Stimulated activated CD4-positive, alpha-beta T cell treated with anti-CD3 and anti-CD28 coated beads, Interleukin-4, amount 100 ng/mL, for 4 hours (primary cell): Measurements from ENCODE around the gene CTRB1.
"Not testable (repeated sequence)": the region's sequence is repeated elsewhere in the genome, so short reads cannot be mapped to it uniquely, and the experiment has no call there.

Experiments used
- DNase-seq, 2 experiments: peaks; one replicate each; pipeline ENCODE4 v3.0.0-alpha.2; 2020

Gene CTRB1

GRCh38 chr16:75226550-75227360, 8.0 kb downstream of the CTRB1 start:
- DNase-seq = no peak

GRCh38 chr16:75227361-75228142, 8.8 kb downstream of the CTRB1 start:
- no peak for DNase-seq

- no peak for DNase-seq
Measured at GRCh38 chr16:75228143-75228976, 9.6 kb downstream of the CTRB1 start.

- DNase-seq = no peak
Measured at GRCh38 chr16:75229172-75230031, 10.6 kb downstream of the CTRB1 start.

- DNase-seq = no peak
Measured at GRCh38 chr16:75230471-75231110, 11.8 kb downstream of the CTRB1 start.

GRCh38 chr16:75231570-75231969, 12.8 kb downstream of the CTRB1 start:
- no peak for DNase-seq

GRCh38 chr16:75233611-75233938, 14.8 kb downstream of the CTRB1 start:
- DNase-seq = no peak

- no peak for DNase-seq
Measured at GRCh38 chr16:75234856-75235696, 16.3 kb downstream of the CTRB1 start.

GRCh38 chr16:75235721-75236193, 17.0 kb downstream of the CTRB1 start:
- DNase-seq = no peak

- DNase-seq = no peak
Measured at GRCh38 chr16:75236232-75236631, 17.4 kb downstream of the CTRB1 start.

GRCh38 chr16:75236736-75237397, 18.1 kb downstream of the CTRB1 start:
- DNase-seq = no peak

GRCh38 chr16:75237398-75238131, 18.8 kb downstream of the CTRB1 start:
- no peak for DNase-seq

- no peak for DNase-seq
Measured at GRCh38 chr16:75238132-75238852, 19.5 kb downstream of the CTRB1 start.

- DNase-seq = no peak
Measured at GRCh38 chr16:75238853-75239541, 20.2 kb downstream of the CTRB1 start.

GRCh38 chr16:75239542-75240122, 20.8 kb downstream of the CTRB1 start:
- no peak for DNase-seq

- DNase-seq = not testable (repeated sequence)
Measured at GRCh38 chr16:75240633-75241032, 21.8 kb downstream of the CTRB1 start.

- DNase-seq = no peak
Measured at GRCh38 chr16:75241412-75241811, 22.6 kb downstream of the CTRB1 start.

- DNase-seq = no peak
Measured at GRCh38 chr16:75241955-75242354, 23.2 kb downstream of the CTRB1 start.
